Measurements from ENCODE around the gene NEUROD6. TPM values are rescaled to one million over a fixed set of nuclear protein-coding genes. Genes with fewer than 3 reads are reported as not detected.

Gene NEUROD6
- polyA plus RNA-seq, 1 donor = 0.09 TPM

Other genes starting within 250 kb of the NEUROD6 start
- gene ITPRID1, start 173.4 kb upstream of the NEUROD6 start, polyA plus RNA-seq (ENCODE audit: insufficient read length) = 0.52 TPM